Left hindlimb (tissue), 1 donor: ENCODE data around the gene THRAP3.

Experiments used
- DNase-seq: peaks from one replicate; pipeline ENCODE4 v3.0.0-alpha.2; 2018

THRAP3 gene

GRCh38 chr1:36328713-36329112, 104.5 kb downstream of the THRAP3 start:
- DNase-seq = no peak

DNA sequence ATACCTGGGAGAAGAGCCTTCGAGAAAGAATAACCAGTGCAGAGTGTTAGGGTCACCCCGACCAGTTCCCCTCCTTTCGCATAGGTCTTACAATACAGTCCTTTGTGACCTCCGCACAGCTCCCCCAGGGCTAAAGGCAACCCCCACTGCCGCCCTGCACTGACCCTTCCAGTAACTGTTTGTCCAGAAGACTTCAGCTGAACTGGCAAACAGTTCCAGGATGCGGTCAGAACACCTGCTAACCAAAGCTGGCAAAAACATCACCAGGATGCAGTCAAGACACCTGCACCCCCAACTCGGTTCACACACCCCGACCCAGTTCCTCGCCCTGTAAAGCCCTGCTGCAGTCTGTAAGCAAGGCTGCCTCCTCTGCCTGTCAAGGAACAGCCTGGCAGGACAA, 105.6 kb downstream of the THRAP3 start:
- DNase-seq = no peak

- DNase-seq = no peak
Observed at GRCh38 chr1:36330940-36331339, 106.7 kb downstream of the THRAP3 start.

GRCh38 chr1:36337830-36338229, 113.6 kb downstream of the THRAP3 start:
- DNase-seq = no peak

DNA sequence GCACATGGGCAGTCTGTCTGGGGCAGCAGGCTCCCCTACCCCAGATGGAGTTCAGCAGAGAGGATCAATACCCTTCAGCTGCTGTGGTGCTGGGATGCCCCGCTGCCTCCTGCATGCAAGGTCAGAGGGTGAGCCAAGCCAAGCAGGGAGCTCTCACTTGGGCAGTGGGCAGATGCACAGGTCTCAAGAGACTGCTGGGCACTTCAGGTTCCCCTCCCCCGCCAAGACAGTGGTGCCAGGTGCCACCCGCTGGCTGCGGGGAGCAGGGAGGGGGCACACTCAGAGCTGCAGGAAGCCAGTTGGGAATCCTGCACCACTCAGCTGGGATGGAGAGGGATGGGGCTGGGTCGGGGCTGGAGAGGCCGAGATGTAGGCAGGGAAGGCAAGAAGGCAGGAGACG, 115.0 kb downstream of the THRAP3 start:
- no peak for DNase-seq

DNA sequence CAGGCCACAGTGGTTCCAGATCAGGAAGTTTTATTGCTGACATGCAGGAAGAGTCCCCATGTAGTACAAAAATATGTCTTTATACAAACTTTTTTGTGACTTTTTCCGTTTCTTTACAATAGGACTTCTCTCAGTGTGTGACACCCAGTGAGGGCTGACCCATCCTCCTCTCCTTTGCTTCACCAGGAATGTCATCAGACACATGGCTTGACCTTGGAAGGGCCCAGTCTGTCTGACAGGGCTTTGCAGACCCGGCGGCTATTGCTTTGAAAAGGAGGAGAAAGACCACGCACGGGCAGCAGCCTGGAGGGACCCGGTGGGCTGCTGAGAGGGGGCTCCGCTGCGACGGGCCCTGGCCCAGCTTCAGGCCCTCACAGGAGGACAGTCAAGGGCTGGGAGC, 115.4 kb downstream of the THRAP3 start:
- DNase-seq = no peak

GRCh38 chr1:36341626-36342320, 117.5 kb downstream of the THRAP3 start:
- no peak for DNase-seq

DNA sequence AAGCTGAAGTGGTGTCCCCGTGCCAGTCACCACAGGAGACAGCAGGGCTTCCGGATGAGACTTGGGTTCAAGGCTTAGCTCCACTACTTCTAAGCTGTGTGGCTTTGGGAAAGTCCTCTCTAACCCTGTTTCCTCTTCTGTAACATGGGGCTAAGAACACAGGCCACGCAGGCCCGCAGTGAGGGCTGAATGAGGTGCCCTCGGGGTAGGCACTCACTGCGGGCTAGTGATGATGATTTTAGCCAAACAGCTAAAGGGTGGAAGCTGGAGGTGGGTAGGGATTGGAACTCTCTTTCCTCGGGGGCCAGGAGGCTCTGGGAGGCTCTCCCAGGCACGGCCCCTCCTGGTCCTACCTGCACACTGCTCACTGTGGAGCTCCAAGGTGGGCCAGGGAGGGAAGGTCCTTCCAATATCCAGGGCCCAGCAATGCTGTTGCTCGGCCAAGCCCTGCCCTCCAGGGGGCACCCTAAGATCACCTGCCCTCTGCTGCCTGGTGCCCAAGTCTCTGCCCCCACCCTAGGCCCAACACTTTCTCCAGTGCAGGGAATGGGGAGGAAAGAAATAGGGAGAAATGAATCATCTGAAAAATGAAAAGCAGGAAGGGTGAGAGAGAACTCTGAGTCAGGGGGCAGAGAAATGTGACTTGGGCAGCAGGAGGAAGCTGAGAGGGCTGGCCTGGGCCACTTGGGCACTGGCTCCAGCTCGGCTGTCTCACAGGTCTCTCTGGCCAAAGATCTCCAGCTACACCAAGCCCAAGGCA, 118.4 kb downstream of the THRAP3 start:
- no peak for DNase-seq

DNA sequence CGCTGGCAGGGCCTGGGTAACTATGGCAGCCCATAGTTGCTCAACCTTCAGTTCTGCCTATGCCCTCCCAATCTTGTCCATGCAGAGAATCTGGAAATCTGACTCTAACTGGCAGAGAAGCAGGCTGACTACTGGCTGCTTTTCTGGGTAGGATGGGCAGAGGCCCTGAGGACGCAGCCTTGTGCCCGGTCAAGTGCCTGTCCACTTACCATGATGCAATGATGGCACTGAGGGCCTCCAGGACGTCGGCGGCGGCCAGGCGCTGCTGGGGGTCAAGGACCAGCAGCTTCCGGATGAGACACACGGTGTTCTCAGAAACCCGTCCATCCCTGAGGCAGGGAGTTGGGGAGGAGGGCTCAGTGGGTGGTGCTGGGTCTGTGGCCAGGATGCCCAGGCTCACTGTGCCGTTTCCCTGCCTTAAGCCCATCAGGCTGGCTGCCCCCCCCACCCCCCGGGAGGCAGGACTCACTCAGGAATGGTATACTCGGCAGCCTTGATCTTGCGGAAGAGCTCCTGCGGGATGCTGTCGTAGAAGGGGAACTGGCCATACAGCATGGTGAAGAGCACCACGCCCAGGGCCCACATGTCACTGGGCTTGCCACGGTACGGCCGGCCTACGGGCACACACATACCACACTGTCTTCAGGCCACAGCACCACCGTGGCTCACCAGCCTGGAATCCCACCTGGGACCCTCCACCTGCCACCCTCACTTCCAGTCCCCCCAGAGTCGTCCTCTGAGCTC, 119.6 kb downstream of the THRAP3 start:
- DNase-seq = no peak

GRCh38 chr1:36344395-36344680, 120.1 kb downstream of the THRAP3 start:
- DNase-seq = no peak

DNA sequence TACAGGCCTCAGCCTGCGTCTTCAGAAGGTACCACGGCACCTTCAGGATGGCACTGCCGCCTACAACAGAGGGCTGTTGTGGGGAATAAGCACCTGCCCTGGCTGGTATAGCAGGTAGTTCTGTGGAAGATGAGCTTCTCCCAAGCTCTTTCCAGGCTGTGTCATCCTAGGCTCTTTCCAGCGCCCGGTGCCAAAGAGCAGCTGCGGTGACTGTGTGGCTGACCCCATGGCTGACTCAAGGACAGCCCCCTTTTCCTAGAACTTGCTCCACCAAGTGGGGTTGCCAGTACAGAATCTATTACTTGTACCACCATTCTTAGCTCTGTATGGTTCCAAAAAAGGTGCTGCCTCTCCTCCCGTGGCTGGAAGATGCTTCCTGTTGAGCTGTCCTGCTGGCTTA, 121.1 kb downstream of the THRAP3 start:
- no peak for DNase-seq

DNA sequence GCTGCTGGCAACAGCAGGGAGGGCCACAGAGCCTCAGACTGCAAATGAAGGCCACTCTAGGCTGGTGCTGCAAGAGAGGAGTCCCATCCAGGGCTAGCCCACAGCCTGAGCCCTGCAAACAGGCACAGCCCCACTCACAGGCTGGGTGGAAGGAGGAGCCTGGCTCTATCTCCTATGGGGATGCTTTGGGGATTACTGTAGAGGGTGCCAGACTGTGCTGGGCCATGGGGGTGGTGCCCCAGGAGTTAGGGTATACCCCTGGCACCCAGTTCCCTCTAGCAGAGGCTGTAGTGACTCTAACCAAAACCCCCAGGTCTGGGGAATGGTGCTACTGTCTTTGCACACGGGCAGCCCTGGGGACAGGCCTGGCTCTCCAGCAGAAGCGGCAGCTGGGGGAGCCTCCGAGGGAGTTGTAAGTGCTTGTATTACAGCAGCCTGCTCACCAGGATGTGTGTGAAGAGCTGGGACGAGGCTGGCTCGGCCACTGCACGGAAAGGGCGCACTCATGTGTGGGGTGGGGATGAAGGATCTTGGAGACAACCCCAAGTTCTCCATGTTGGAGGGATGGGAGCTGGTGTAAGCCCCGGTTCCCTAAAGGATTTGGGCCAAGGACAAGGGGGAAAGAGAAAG, 122.6 kb downstream of the THRAP3 start:
- no peak for DNase-seq

DNA sequence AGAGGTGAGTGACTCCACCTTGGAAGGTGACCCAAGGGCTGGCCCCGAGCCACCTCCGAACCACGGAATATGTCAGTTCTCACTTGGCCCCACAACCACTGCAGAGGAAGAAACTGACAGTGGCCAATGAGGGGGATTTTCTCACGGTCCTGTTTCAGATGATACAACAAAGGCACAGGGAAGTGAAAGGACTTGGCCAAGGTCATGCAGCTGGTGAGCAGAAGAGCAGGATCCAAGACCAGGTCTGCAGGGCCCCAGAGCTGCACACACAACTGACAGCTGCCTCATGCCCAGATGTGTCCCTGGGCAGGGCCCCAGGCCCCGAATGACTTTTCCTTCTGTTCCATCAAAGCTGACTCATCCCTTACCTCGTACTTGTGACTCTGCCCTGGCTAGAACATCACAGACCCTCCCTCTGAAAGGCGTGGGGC, 125.0 kb downstream of the THRAP3 start:
- DNase-seq = no peak

DNA sequence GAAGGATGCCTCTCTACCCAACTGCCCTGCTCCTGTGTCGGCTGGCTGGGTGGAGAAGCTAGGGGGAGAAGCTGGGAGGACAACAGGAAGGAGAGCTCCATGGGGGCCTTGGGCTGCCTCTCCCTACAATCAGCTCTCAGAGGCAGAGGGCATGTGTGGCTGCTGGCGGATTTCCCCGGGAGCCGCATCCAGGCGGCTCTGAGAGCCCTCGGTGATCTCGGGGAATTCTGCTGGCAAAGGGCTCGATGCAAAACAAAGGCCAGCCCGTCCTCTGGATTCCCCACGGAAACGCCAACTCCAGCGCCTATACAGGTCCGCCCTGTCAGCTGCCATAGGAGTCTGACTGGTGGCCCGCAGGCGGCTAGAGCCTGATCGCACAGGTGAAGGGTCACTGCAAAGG, 125.6 kb downstream of the THRAP3 start:
- no peak for DNase-seq

DNA sequence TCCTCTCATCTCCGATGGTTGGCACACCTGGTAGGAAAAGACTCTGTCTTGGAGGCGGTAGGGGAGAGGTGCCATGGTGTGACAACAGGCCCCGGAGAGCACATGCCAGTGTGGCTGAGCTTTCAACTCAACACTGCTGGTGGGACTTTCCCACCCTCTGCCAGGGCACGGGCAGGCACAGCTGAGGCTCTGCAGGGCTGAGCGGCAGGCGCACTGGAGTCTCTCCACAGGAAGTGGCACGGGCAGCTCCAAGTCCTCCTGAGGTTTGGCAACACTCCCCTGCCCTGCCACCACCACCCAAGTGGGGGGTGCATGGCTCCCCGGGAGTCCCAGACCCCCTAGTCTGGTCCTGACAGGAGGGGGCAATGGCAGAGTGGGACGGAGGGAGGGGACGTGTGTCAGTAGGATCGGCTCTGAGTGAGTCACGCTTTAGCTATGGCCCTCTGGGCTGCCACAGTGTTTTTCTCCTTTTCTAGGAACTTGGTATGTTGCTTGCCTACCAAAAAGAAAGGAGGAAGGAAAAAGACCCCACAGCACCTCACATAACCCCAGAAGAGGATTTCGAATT, 126.5 kb downstream of the THRAP3 start:
- DNase-seq = no peak

DNA sequence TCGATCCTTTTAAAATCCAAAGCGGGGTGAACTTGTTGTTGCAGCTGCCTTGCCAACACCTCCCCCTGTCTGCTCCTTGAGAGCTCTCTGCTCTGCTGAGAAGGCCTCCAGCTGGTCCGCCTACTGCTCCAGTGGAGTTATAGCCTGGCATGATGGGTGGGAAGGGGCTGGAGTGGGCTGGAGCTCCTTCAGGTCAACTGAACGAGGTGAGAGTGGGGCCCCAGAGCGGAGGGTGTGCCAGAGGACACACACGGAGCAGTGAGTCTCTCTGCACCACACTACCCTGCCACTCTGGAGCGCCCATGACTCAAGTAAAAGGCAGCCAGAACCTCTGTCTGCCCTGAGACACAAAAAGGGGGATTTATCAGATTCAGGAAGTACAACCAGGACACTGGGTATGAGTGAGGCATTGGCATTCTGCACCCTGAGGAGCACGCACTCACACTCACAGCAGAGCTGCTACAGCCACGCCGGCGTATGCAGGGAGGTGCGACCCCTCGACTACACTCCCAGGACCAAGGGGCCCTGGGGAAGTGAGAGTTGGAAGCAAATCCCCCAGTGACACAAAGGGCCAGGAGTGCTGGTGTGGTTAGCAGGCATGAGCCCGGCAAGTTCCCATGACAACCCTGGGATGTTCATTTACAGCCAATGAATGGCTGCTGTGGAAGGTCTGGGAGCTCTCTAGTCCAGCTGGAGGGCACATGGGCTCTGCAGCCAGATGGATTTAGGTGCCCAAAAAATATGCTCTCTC, 127.2 kb downstream of the THRAP3 start:
- peak; percentile 60 for DNase-seq

DNA sequence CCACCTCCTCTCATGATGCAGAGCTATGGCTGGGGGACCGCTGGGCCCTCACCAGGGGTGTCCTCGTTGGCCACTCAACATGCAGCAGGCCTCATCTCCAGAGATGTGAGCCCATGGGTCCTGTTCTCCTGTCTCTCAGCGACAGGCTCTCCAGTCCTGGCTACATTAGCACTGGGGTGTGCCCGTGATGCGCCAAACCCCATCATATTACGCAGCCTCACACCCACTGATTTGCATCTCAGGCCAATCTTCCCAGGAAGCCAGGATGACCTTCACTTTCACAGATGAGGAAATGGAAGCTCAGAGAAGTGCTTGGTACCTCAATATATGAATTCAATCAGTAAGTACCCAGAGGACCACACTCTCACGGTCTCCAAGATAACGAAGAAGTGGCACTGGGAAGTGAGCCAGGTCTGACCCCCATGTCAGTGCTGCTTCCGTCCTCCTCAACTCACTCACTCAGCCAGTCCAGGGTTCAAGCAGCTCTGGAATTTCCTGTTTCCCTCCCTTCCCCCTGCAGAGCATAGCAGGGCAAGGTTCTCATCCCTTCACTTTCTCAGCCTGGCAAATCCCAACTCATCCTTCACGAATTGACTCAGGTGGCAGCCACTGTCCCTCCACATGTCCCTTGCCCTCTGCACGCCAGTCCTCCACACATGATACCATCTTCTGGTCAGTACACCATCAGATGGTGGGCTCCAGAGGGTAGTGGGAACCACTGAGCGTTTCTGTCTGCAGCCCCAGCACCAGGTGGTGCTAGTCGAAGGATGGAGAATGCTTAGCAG, 128.1 kb downstream of the THRAP3 start:
- no peak for DNase-seq

DNA sequence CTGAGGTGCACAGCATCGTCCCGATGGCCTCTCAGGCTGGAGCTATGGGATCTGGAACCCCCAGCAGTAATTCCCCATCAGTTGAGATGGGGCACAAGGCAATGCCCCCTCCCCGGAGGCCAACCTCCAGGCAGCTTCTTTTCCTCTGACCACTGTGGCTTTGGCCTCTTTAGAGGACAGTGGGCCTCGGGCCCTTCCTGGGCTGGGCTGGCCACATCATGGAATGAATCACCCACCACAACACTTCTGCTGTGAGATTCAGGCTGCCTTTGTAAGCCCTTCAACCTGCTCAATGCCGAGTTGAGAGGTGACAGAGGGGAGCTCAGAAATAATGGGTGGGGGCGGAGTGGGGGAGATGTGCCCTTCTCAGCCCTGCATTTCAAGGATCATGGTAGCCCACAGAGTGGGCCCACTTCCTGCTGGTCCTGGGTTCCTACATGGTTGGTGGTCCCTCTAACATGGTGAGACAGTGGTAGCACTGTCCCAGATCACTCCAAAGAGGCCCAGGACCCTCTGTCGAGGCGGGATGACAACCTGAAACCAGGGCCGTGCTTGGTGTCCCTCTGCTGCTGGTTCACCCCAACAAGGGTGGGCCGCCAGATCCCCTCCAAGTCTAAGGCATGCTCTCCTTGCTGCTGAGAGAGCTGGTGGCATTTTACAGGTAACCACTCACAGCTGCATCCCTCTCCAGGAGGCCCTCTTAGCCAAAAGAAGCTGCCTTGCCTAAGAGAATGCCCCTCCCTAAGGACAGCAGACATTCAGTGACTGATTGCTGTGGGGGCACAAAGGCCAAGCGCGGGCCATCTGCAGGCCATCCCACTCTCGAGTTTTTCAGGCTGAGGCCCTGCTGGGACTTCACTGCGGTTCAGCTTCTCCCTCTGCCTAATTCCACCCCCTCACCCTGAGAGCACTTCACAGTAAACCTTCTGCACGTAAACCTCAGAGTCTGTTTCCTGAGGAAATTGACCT, 129.0 kb downstream of the THRAP3 start:
- no peak for DNase-seq

- no peak for DNase-seq
Observed at GRCh38 chr1:36354486-36354885, 130.2 kb downstream of the THRAP3 start.
